Sigmoid colon (tissue), 4 donors: ENCODE results near the gene MAP3K6.

Experiments
- POLR2A ChIP-seq, 2 donors: fragments of 450-650 bp; IDR thresholded peaks; one replicate each; pipeline ENCODE4 v1.6.1; 2016; ENCODE audit warnings: antibody characterized with exemption in 2 of 2, mild to moderate bottlenecking in 2 of 2, moderate library complexity in 2 of 2
- POLR2AphosphoS5 ChIP-seq, 4 donors: sonication (generic); formaldehyde crosslinking; IDR thresholded peaks; one replicate each; pipeline ENCODE4 v1.6.1; 2017; ENCODE audit warnings: antibody characterized with exemption in 4 of 4
- TF ChIP-seq, protein P1 (sequence below), 4 experiments: fragments of 450-650 bp in 3 of 4; fragments of 200-600 bp in 1 of 4; IDR thresholded peaks; one replicate each; pipeline ENCODE4 v1.5.1; 2016 to 2019; ENCODE audit warnings: antibody characterized with exemption in 4 of 4, mild to moderate bottlenecking in 3 of 4, moderate library complexity in 2 of 4

DNA sequence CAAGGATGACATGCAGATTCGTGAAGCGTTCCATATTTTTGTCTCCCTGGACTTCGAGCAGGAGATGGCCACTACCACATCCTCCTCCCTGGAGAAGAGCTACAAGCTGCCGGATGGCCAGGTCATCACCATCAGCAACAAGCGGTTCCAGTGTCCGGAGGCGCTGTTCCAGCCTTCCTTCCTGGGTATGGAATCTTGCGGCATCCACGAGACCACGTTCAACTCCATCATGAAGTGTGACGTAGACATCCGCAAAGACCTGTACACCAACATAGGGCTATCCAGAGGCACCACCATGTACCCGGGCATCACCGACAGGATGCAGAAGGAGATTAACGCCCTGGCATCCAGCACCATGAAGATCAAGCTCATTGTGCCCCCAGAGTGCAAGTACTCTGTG lies 41.5 kb downstream of the MAP3K6 start:
- TF ChIP-seq POLR2AphosphoS5 (IDR thresholded peaks at IDR 0.05) (no peak), POLR2A (IDR thresholded peaks at IDR 0.05) (no peak)
- TF ChIP-seq, protein P1, sequence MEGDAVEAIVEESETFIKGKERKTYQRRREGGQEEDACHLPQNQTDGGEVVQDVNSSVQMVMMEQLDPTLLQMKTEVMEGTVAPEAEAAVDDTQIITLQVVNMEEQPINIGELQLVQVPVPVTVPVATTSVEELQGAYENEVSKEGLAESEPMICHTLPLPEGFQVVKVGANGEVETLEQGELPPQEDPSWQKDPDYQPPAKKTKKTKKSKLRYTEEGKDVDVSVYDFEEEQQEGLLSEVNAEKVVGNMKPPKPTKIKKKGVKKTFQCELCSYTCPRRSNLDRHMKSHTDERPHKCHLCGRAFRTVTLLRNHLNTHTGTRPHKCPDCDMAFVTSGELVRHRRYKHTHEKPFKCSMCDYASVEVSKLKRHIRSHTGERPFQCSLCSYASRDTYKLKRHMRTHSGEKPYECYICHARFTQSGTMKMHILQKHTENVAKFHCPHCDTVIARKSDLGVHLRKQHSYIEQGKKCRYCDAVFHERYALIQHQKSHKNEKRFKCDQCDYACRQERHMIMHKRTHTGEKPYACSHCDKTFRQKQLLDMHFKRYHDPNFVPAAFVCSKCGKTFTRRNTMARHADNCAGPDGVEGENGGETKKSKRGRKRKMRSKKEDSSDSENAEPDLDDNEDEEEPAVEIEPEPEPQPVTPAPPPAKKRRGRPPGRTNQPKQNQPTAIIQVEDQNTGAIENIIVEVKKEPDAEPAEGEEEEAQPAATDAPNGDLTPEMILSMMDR (IDR thresholded peaks at IDR 0.05), result no peak
